ENCODE results near the gene RBM17.
A peak's percentile ranks its signal among the peaks of the same experiment; 100 is the strongest.

RBM17 gene

DNA sequence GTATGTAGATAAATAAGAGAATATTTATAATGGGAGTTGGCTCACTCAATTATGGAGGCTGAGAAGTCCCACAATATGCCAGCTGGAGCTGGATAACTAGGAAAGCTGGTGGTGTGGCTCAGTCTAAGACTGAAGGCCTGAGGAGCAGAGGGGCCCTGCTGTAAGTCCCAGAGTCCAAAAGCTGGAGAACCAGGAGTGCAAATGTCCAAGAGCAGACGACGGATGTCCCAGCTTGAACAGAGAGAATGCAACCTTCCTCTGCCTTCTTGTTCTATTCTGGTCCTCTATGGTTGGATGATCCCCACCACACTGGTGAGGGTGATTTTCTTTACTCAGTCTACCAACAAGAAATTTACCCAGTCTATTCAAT is 39.8 kb upstream of the RBM17 start:
- H3K4me1 ChIP-seq (ENCODE audit: control insufficient read depth, insufficient read depth, low read length): no peaks in the 10 kb centered on the region
- H3K27me3 ChIP-seq (ENCODE audit: control insufficient read depth, insufficient read depth, low read length): no peaks in the 10 kb centered on the region
- no peak overlapping the region for H3K9ac ChIP-seq (ENCODE audit: low read length)
- no peak overlapping the region for H3K27ac ChIP-seq (ENCODE audit: low read depth, low read length)
- H3K4me3 ChIP-seq (ENCODE audit: low read length): no peak overlapping the region
- no peaks in the 10 kb centered on the region for H3K36me3 ChIP-seq (ENCODE audit: control insufficient read depth, insufficient read depth, low read length)

DNA sequence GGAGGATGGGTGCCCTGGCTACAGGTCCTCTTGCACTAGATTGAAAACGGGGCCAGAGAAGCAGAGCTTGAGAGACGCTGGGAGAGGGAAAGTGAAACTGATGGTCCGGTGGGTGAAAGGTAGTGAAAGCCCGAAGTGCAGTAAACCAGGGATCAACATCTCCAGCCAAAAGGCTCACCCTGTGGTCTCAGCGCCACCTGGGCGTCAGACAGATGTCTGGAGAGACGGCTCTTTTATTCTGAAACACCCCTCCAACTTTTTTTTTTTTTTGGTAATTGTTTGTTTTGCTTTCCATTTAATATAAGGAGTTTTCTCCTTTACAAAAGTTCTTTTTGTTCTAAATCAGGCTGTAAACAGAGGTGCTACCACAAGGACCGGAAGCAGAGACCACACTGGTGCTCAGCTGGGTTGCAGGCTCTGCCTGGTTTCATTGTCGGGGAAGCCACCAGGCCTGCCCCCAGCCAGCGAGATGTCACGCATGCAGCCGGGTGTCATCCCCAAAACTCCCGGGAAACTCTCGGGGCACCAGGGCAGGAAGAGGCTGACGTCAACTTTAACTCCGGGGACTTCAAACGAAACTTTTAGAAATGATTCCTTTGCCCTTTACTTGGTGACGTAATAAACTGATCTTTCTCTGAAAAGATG is 37.9 kb upstream of the RBM17 start:
- peak overlapping the region; percentile 66 for H3K4me3 ChIP-seq (ENCODE audit: low read length)
- no peaks in the 10 kb centered on the region for H3K36me3 ChIP-seq (ENCODE audit: control insufficient read depth, insufficient read depth, low read length)
- H3K27ac ChIP-seq (ENCODE audit: low read depth, low read length): peak overlapping the region; percentile 58
- no peaks in the 10 kb centered on the region for H3K27me3 ChIP-seq (ENCODE audit: control insufficient read depth, insufficient read depth, low read length)
- no peak overlapping the region for H3K9ac ChIP-seq (ENCODE audit: low read length)
- no peaks in the 10 kb centered on the region for H3K4me1 ChIP-seq (ENCODE audit: control insufficient read depth, insufficient read depth, low read length)

DNA sequence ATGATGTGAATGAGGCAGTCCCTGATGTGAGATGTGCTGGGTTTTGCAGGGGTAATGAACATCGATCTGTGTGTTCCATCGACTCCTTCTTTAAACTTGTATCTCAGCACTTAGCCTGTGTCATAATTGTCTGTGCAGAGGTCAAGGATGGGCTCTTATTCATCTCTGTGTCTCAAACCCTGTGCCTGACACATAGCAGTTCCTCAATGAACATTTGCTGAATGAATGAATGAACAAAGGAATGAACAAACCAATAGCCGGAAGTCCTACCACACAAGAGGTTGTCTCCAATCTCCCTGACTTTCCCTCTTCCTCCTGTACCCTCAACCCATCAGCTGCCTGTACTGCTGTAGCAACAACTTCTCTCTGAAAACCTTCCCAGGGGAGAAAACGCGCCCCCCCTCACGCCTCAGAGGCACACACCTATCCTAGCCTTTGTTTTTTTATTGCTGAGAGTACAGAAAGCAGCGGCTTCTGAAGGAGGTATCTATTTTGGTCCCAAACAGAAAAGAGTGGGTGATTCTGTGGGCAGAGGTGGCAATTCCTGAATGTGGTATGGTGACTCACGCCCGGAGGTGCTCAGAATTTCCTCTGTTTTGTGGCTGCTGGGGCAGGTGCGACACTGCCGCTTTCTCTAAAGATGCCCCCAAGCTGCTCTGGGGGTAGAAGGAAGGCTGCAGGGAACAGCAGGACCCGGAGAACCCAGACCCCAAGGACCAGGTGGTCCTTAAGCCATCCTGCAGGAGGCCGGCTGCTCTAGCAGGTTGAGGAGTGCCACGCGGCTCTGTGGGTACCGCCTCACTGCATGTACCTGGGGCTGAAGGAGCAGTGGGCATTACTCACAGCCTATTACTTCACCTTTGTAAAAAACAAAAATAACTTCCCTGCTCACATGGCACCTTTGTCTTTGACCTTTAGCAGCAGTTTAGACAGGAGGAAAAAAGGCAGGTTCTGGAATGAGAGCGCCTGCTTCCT is 36.3 kb upstream of the RBM17 start:
- no peaks in the 10 kb centered on the region for H3K4me1 ChIP-seq (ENCODE audit: control insufficient read depth, insufficient read depth, low read length)
- H3K9ac ChIP-seq (ENCODE audit: low read length): no peak overlapping the region
- peak overlapping the region; percentile 24 for H3K4me3 ChIP-seq (ENCODE audit: low read length)
- H3K27ac ChIP-seq (ENCODE audit: low read depth, low read length): no peak overlapping the region
- H3K27me3 ChIP-seq (ENCODE audit: control insufficient read depth, insufficient read depth, low read length): no peaks in the 10 kb centered on the region
- H3K36me3 ChIP-seq (ENCODE audit: control insufficient read depth, insufficient read depth, low read length): no peaks in the 10 kb centered on the region

DNA sequence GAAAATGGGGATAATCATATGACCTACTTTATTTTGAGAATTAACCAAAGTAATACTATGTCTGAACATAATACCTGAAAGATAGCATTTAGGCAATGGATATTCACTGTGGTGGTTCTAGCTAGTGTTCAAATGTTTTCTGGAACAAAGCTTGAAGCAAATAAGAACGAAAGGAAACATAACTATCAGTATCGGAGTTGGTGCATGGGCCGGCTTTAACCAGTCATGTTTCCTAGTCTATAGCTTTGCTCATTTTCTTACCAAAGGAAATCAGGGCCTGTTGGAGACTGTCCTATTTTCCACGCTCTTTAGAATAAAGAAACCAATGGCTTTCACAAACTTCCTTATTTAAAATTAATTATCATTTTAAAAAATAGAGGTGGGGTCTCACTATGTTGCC is 35.5 kb upstream of the RBM17 start:
- no peak overlapping the region for H3K27ac ChIP-seq (ENCODE audit: low read depth, low read length)
- H3K9ac ChIP-seq (ENCODE audit: low read length): no peak overlapping the region
- H3K4me3 ChIP-seq (ENCODE audit: low read length): no peak overlapping the region
- no peaks in the 10 kb centered on the region for H3K4me1 ChIP-seq (ENCODE audit: control insufficient read depth, insufficient read depth, low read length)
- H3K27me3 ChIP-seq (ENCODE audit: control insufficient read depth, insufficient read depth, low read length): no peaks in the 10 kb centered on the region
- H3K36me3 ChIP-seq (ENCODE audit: control insufficient read depth, insufficient read depth, low read length): no peaks in the 10 kb centered on the region

DNA sequence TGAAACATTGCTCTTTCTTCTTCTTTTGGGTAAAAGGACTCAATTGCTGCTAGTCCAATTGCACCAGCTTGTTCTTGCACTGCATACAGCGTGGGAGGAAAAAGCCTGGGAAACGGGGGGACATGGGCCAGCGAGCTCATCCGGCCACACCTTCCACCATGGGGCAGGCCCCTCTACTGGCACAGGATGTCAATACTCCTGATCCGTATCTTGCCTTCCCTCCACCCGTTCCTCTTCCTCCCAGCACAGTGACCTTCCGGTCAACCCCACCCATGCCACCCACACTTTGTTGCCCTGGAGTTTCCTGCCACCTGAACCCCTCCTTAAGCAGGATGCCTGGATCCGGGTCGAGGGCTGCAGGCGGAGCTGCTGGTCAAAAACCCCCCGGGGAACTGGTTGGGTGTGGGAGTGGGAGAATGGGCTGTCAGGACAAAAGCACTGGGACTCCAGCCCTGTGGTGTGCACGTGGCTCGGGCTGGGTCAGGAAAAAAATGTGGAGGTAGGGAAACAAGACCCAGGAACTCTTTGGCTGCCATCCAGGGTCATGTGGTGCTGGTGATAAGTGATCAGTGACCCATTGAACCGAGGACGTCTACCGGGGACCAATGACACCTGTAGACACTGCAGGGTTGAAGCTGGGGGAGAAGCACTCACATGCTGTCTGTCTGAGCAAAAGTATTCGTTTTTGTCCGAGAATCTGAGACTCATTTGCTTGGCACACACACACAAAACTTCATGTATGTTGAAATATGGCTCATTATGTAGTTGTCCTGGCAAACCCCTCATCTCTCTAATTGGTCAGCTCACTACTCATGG is 34.8 kb upstream of the RBM17 start:
- Histone ChIP-seq H3K4me1 (ENCODE audit: control insufficient read depth, insufficient read depth, low read length) (no peaks in the 10 kb centered on the region), H3K36me3 (ENCODE audit: control insufficient read depth, insufficient read depth, low read length) (no peaks in the 10 kb centered on the region), H3K27me3 (ENCODE audit: control insufficient read depth, insufficient read depth, low read length) (no peaks in the 10 kb centered on the region), H3K9ac (ENCODE audit: low read length) (no peak overlapping the region), H3K27ac (ENCODE audit: low read depth, low read length) (no peak overlapping the region), H3K4me3 (ENCODE audit: low read length) (no peak overlapping the region)

DNA sequence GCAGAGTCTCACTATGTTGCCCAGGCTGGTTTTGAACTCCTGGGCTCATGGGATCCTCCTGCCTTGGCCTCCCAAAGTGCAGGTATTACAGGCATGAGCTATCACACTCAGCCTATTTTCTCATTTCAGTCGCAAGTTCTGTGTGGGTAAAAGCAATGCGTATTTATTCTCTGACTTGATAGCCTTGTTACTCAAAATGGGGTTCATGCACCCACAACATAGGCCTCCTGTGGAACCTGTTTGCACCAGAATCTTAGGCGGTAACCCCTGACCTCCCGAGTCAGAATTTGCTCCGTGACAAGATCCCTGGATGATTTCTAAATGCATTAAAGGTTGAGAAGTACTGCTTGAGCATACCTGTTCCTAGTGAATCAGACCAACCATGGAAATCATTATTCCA is 34.0 kb upstream of the RBM17 start:
- Histone ChIP-seq H3K9ac (ENCODE audit: low read length) (no peak overlapping the region), H3K36me3 (ENCODE audit: control insufficient read depth, insufficient read depth, low read length) (no peaks in the 10 kb centered on the region), H3K4me1 (ENCODE audit: control insufficient read depth, insufficient read depth, low read length) (no peaks in the 10 kb centered on the region), H3K27ac (ENCODE audit: low read depth, low read length) (no peak overlapping the region), H3K4me3 (ENCODE audit: low read length) (no peak overlapping the region), H3K27me3 (ENCODE audit: control insufficient read depth, insufficient read depth, low read length) (no peaks in the 10 kb centered on the region)

DNA sequence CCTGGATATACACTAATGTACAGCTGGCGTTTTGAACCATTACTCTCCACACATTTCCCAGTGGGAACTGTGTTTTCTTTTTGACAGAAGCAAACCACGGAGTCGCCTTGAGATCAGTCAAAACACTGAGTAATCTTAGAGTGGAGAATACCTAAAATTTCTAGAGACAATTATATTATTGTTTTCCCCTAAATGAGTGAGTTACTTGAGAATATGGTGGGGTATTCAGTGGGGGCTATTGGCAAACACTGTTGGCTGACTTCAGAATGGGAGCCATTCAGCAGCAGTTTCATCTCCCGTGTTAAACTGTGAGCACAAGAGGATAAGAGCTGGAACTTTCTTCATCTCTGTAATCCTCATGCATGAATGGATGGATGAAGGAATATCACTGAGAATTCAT is 32.9 kb upstream of the RBM17 start:
- H3K9ac ChIP-seq (ENCODE audit: low read length): no peak overlapping the region
- no peak overlapping the region for H3K27ac ChIP-seq (ENCODE audit: low read depth, low read length)
- H3K27me3 ChIP-seq (ENCODE audit: control insufficient read depth, insufficient read depth, low read length): no peaks in the 10 kb centered on the region
- H3K36me3 ChIP-seq (ENCODE audit: control insufficient read depth, insufficient read depth, low read length): no peaks in the 10 kb centered on the region
- H3K4me3 ChIP-seq (ENCODE audit: low read length): no peak overlapping the region
- H3K4me1 ChIP-seq (ENCODE audit: control insufficient read depth, insufficient read depth, low read length): no peaks in the 10 kb centered on the region

DNA sequence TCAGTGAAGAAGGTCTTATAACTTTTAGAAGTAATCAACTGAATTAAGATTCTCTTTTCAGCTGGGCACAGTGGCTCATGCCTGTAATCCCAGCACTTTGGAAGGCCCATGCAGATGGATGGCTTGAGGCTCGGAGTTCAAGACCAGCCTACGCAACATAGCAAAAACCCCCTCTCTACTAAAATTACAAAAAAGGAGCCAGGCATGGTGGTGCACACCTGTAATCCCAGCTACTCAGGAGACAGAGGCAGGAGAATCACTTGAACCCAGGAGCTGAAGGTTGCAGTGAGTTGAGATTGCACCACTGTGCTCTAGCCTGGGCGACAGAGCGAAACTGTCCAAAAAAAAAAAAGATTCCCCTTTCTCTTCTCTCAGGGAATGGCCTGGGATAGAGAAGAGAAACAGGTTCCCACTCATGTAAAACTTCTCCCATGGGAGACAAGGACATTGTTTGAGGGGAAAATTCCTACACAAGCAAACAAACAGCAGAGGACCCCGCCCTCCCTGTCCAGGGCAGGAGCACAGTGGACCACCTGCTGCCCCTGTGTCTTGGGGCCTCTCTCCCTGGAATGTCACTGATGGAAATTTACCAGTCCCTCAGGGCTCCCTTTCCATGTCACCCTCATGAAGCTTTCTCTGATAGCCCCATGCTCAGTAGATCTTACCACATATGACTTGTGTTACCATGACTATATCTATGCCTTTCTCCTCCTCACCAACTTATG is 32.3 kb upstream of the RBM17 start:
- Histone ChIP-seq H3K9ac (ENCODE audit: low read length) (no peak overlapping the region), H3K4me3 (ENCODE audit: low read length) (no peak overlapping the region), H3K4me1 (ENCODE audit: control insufficient read depth, insufficient read depth, low read length) (no peaks in the 10 kb centered on the region), H3K27me3 (ENCODE audit: control insufficient read depth, insufficient read depth, low read length) (no peaks in the 10 kb centered on the region), H3K36me3 (ENCODE audit: control insufficient read depth, insufficient read depth, low read length) (no peaks in the 10 kb centered on the region), H3K27ac (ENCODE audit: low read depth, low read length) (no peak overlapping the region)

DNA sequence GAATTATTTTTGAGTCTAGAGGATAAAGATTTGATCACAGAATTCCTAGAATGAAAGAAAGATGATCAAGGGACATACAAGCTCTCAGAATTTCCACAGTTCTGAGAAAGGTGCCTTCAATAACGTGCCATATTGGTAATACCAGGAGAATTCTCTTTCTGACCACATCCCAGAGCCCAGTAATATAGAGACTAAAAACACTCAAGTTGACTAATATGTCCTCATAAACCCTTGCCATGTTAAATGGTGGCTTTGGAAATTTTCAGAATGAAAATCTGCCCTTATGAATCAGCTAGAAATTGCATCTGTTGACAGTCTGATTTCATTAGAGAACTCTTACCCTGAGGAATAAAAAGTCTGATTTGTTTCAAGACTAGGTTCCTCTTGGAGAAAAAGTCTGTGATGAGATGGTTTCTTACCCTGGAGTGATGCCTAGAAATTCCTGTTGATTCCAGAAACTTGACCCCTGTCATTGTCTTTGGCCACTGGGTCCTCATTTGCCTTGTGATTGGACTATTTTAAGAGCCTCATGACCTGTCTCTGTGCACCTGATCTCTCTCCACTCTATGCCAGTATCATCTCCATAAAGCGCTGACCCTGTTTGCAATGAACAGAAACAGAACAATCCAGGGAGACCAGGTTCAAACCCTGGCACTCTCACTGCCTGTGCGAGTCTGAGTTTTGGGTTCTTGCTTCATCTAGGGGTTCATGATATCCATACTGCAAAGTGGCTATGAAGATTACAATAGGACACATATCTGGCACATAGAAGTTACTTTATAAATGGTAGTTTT is 30.0 kb upstream of the RBM17 start:
- Histone ChIP-seq H3K27ac (ENCODE audit: low read depth, low read length) (no peak overlapping the region), H3K9ac (ENCODE audit: low read length) (no peak overlapping the region), H3K4me1 (ENCODE audit: control insufficient read depth, insufficient read depth, low read length) (no peaks in the 10 kb centered on the region), H3K36me3 (ENCODE audit: control insufficient read depth, insufficient read depth, low read length) (no peaks in the 10 kb centered on the region), H3K4me3 (ENCODE audit: low read length) (no peak overlapping the region), H3K27me3 (ENCODE audit: control insufficient read depth, insufficient read depth, low read length) (no peaks in the 10 kb centered on the region)

DNA sequence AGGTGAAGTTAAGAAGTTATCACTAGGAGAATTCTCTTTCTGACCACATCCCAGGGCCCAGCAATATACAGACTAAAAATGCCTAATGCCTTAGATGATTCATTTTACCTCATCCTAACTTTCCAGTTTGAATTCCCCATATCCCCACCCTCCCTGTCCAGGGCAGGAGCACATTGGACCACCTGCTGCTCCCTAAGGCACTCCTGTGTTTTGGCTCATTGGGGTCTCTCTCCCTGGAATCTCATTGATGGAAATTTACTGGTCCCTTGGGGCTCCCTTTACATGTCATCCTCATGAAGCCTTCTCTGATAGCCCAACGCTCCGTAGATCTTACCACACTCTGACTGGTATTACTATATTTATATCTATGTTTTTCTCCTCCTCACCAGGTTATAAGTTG is 29.3 kb upstream of the RBM17 start:
- no peak overlapping the region for H3K27ac ChIP-seq (ENCODE audit: low read depth, low read length)
- no peaks in the 10 kb centered on the region for H3K36me3 ChIP-seq (ENCODE audit: control insufficient read depth, insufficient read depth, low read length)
- H3K4me1 ChIP-seq (ENCODE audit: control insufficient read depth, insufficient read depth, low read length): no peaks in the 10 kb centered on the region
- H3K4me3 ChIP-seq (ENCODE audit: low read length): no peak overlapping the region
- no peaks in the 10 kb centered on the region for H3K27me3 ChIP-seq (ENCODE audit: control insufficient read depth, insufficient read depth, low read length)
- H3K9ac ChIP-seq (ENCODE audit: low read length): no peak overlapping the region

DNA sequence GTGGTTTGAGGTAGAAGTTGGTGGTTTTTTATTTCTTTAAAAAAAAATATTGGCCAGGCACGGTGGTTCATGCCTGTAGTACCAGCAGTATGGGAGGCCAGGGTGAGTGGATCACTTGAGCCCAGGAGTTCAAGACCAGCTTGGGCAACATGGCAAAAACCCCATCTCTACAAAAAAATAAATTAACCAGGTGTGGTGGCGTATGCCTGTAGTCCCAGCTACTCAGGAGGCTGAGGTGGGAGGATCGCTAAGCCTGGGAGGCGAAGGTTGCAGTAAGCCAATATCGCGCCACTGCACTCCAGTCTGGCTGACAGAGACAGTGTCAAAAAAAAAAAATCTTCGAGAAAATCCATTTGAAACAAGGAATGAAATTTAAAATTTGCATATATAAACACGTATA is 27.8 kb upstream of the RBM17 start:
- Histone ChIP-seq H3K27ac (ENCODE audit: low read depth, low read length) (no peak overlapping the region), H3K4me3 (ENCODE audit: low read length) (no peak overlapping the region), H3K4me1 (ENCODE audit: control insufficient read depth, insufficient read depth, low read length) (no peaks in the 10 kb centered on the region), H3K36me3 (ENCODE audit: control insufficient read depth, insufficient read depth, low read length) (no peaks in the 10 kb centered on the region), H3K27me3 (ENCODE audit: control insufficient read depth, insufficient read depth, low read length) (no peaks in the 10 kb centered on the region), H3K9ac (ENCODE audit: low read length) (no peak overlapping the region)

Data from rectal smooth muscle tissue (tissue), 1 donor.